GM12873 (cell line): ENCODE measurements around the gene FGFR4.

Experiments
- CTCF ChIP-seq: IDR thresholded peaks from 2 replicates; pipeline ENCODE4 v1.5.1; 2012; ENCODE audit warnings: low read depth, mild to moderate bottlenecking, moderate library complexity, low read length, control low read depth; ENCODE audit not compliant: insufficient read depth; ENCODE audit errors: missing control alignments

The FGFR4 gene

DNA sequence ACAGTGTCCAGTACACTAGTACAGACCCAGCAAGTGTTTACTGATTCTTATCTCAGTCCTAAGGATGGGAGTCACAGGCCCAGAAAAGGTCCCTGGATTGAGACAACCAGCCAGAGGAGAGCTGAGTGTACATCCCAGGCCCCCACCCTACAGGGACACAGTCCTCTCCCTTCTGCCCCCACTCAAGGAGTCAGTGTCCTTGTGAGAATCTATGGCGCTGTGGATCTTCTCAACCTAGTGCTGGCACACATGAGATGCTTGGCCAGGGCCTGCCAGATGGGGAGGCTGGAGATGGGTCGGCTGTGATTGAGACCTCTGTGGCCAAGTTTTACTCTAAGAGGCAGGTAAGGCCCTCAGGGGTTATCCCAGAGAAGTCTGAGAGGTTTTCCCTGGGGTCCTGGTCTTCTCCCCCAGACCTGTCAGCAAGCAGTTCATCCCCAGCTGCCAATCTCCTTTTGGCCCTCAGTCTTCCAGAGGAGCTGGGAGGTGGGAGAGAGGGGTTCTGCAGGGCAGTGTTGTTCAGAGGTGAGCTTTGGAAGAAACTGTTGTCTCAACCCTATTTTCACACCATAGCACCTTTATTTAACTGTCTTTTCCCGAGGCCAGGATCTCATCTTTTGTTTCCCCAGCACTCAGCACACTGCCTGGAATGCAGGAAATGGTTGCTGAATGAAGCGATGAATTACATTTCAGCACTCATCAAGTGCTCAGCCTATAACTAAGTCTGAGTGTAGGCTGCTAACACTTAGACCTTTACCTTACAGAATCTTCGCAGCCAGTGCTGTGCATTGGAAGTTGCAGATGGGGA, 43.7 kb downstream of the FGFR4 start:
- no peak for TF ChIP-seq CTCF

GRCh38 chr5:177131019-177131320, 44.3 kb downstream of the FGFR4 start:
- no peak for TF ChIP-seq CTCF

DNA sequence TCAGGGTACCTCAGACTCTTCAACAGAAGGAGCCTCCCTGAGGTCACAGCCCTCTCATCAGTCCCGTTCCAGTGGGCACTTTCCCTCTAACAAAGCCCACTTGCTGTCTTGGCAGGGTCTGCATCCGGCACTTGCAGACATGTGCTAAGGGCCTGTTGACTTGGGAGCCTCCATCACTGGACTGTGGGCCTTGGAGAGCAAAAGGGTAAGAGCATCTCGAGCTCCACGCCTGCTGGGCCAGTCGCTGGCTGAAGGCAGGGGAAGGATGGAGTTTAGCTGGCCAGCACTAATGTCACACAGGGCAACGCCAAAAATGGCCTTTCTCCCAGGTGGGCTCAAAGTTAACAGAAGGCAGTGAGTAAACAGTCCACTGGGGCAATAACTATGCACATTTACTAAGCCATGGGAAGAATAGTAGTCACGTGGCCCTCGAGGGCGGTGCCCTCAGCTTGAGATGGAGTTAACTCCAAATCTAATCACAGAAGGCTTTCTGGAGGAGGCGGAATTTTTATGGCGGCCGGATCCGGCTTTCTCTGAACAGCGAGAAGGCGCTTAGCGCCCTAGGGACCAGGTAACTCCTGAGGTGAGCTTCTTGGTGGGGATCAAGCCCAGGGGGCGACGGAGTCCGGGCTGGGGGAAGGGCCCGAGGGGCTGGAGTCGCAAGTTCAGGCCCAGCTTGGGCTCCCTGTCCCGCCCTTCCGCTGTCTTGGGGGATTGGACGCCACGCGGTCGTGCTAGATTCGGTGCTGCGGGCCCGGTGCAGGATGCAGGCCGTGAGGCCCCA, 44.8 kb downstream of the FGFR4 start:
- TF ChIP-seq CTCF, result no peak

- TF ChIP-seq CTCF, result no peak
These were observed 45.7 kb downstream of the FGFR4 start for GRCh38 chr5:177132136-177133095.

DNA sequence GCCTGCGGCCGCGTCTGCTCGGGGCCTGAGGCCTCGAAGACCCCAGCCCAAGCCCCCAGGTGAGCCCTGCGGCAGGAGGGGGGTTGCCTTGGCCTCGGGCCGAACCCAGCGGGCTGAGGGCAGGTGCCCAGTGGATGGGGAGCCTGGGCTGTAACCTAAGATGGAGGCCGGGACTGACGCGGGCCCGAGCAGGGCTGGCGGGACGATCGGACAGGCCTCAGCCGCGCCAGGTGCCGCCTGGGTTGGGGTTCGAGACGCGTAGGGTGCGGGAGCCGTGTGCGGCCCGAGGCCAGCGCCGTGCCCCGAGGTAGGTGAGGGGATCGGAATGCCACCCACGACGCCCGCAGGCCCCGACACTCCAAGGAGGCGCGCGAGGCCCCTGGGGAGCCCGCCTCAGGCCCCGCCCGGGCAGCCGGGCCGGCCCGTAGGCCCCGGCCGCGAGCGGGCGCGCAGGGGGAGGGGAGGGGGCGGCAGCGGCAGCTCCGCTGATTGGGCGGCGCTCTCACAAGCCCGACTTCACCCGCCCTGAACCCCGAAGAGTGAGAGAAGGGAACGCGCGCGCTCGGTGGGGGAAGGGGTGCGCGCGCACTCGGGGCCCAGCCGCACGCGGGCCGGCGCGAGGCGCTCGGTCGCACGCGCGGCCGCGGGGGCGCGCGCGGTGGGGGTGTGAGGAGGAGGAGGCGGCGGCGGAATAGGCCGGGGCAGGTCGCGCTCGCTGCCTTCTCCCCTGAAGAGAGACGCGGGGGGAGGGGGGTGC, 46.6 kb downstream of the FGFR4 start, which contains the start of gene NSD1:
TSS of gene NSD1 (plus strand) at position 678 of the 757 bp plus-strand sequence. CDS start 1,331 bp downstream, outside the sequence.
- TF ChIP-seq CTCF, result no peak

GRCh38 chr5:177133853-177134696, 47.4 kb downstream of the FGFR4 start:
- no peak for TF ChIP-seq CTCF
